ENCODE results near the gene GRWD1. TPM values are rescaled to one million over a fixed set of nuclear protein-coding genes. Genes with fewer than 3 reads are reported as not detected.

Gene GRWD1
- total and polyA plus RNA-seq, 10 of the 15 experiments (the other 5 are each of a cell fraction or from before 2014, with no cell fraction given), result 1.4 to 103 (median 30.7) TPM

DNA sequence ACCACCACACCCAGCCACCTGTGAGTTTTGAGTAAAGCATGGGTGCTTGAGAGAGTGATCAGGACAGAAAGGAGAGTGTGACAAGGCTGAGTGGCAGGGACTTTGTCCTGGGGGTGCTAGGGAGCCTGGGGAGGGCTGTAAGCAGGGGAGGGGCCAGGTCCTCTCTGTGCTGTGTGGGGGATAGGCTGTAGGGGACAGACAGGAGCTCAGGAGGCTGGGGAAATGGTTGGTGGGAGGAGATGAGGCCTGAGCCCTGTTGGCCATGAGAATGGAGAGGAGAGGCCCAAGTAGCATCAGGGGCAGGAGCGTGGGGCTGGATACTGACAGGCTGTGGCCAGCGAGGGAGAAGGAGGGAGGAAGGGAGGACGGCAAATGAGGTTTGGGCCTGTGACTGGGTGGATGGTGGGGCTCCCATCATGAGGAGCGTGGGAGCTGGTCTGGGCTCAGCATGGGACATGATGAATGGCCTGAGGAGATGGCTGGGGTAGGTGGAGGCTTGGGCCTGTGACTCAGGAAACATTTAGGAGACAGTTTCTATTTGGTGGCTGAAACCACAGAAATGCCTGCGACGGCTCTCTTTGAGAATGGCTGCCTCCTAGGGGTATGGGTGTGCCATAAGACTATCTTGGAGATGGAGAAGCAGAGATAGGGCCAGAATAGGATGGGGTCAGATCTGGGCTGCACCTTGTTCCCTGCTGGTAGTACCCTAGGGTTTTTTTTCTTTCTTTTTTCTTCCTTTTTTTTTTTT lies 27.3 kb upstream of the GRWD1 start (continued):
- TF ChIP-seq, protein P1, sequence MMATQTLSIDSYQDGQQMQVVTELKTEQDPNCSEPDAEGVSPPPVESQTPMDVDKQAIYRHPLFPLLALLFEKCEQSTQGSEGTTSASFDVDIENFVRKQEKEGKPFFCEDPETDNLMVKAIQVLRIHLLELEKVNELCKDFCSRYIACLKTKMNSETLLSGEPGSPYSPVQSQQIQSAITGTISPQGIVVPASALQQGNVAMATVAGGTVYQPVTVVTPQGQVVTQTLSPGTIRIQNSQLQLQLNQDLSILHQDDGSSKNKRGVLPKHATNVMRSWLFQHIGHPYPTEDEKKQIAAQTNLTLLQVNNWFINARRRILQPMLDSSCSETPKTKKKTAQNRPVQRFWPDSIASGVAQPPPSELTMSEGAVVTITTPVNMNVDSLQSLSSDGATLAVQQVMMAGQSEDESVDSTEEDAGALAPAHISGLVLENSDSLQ (IDR thresholded peaks at IDR 0.05), result peak; percentile 28; the same call in 1 of the 2 replicates
- no peak for TF ChIP-seq JUNB (IDR thresholded peaks at IDR 0.05)

DNA sequence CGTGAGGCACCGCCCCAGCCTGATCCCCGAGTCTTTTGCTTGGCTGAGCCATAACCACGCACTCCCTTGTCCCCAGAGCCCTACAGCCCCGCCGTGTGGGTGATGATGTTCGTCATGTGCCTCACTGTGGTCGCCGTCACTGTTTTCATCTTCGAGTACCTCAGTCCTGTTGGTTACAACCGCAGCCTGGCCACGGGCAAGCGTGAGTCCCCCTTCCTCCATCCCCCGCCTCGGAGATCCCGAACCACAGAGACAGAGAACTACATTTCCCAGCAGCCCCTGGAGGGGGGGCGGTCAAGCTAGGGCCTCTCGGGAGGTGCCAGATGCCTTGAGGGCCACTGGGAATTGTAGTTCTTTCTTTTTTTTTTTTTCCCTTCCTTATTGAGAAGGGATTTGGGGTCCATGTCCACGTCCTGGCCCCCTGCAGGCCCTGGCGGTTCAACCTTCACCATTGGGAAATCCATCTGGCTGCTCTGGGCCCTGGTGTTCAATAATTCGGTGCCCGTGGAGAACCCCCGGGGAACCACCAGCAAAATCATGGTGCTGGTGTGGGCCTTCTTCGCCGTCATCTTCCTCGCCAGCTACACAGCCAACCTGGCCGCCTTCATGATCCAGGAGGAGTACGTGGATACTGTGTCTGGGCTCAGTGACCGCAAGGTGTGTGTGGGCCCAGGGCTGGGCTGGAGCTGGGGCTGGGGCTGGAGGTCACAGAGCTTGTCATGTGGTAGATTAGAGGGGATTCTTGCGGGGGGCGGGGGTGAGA lies 26.4 kb upstream of the GRWD1 start:
- in situ Hi-C loops (cut with MboI) (no loop called here), intact Hi-C loops (cut with micrococcal nuclease; ENCODE audit: unreplicated experiment) (no loop called here)
- ChIA-PET RAD21 (ENCODE audit: unreplicated experiment) (interaction anchor here (0.6 to 1.0 kb wide), 3 partner anchors 17 to 165 kb away, joined by 3 to 4 read pairs (median 4); no protein-coding TSS in a partner anchor), CTCF (interaction anchor here (0.6 to 1.1 kb wide), 4 partner anchors 9 to 28 kb away, joined by 3 to 7 read pairs (median 4); partner anchors contain the start of gene KDELR1), SMC1A (ENCODE audit: uncharacterized antibody, unreplicated experiment) (interaction anchor here (1.2 kb wide), 1 partner anchor 87 kb away, joined by 4 read pairs; no protein-coding TSS in a partner anchor), POLR2A (interaction anchor here (1.0 to 1.8 kb wide), 3 partner anchors 15 to 27 kb away, joined by 3 to 11 read pairs (median 3); partner anchors contain the start of gene GRWD1)
- Histone ChIP-seq H3K27me3 (replicated peaks in 1 of 2; ENCODE audit: control insufficient read depth in 2 of 2, insufficient read depth in 2 of 2, low read length in 1 of 2) (no peaks in the 10 kb centered on the region), H3K4me3 (peak overlapping the region; percentile 25; the same call in 1 of the 2 replicates), H3K27ac (ENCODE audit: control insufficient read depth, insufficient read depth) (peak overlapping the region; percentile 39), H3K4me2 (ENCODE audit: control insufficient read depth, insufficient read depth) (peak overlapping the region; percentile 39), H3K79me2 (ENCODE audit: control insufficient read depth, insufficient read depth, low read length) (no peaks in the 10 kb centered on the region), H3K9ac (ENCODE audit: control insufficient read depth, insufficient read depth, low read length) (0 out of 2 replicates have a peak overlapping the region, but pooled peaks have one; percentile 1), H3K36me3 (ENCODE audit: control insufficient read depth in 2 of 2, insufficient read depth in 2 of 2, low read length in 1 of 2) (no peaks in the 10 kb centered on the region), H4K20me1 (ENCODE audit: control insufficient read depth, insufficient read depth) (no peaks in the 10 kb centered on the region), H3K9me3 (replicated peaks; ENCODE audit: control insufficient read depth, insufficient read depth, low read length) (no peaks in the 10 kb centered on the region), H3K4me1 (ENCODE audit: control insufficient read depth, insufficient read depth, low read length) (peaks cover 8% of the 10 kb centered on the region), H2AFZ (ENCODE audit: control insufficient read depth, low read depth, low read length) (peak overlapping the region; percentile 88)
- no TSS peak for BruUV-seq (replicated peaks)
- FAIRE-seq, result peak; percentile 85
- peak; percentile 93 for ATAC-seq
- WGBS (ENCODE audit: insufficient coverage, insufficient replicate concordance, low lambda C conversion rate, missing lambda C conversion rate), result 27% methylated on average over 30 of the region's 31 CpGs
- DNase-seq (ENCODE audit: low read depth, low spot score), result peak; percentile 57
- TF ChIP-seq TCF3 (IDR thresholded peaks at IDR 0.05; ENCODE audit: borderline replicate concordance, insufficient read depth, low read depth, low read length) (no peak), PAX5 (IDR thresholded peaks at IDR 0.05; ENCODE audit: borderline replicate concordance, low read depth, low read length) (peak; percentile 48; the same call in 1 of the 2 replicates), GATAD2B (conservative IDR thresholded peaks at IDR 0.05; ENCODE audit: low read depth) (no peak), CHD2 (IDR thresholded peaks at IDR 0.05; ENCODE audit: borderline replicate concordance, low read depth, low read length) (peak; percentile 90), ETV6 (conservative IDR thresholded peaks at IDR 0.05 in 1 of 2, IDR thresholded peaks at IDR 0.05 in 1 of 2; ENCODE audit: borderline replicate concordance in 1 of 2, low read depth in 1 of 2) (no peak), JUNB (IDR thresholded peaks at IDR 0.05) (no peak), MYB (IDR thresholded peaks at IDR 0.05; ENCODE audit: borderline replicate concordance, low read depth, low read length) (no peak)
- TF ChIP-seq, protein P2, sequence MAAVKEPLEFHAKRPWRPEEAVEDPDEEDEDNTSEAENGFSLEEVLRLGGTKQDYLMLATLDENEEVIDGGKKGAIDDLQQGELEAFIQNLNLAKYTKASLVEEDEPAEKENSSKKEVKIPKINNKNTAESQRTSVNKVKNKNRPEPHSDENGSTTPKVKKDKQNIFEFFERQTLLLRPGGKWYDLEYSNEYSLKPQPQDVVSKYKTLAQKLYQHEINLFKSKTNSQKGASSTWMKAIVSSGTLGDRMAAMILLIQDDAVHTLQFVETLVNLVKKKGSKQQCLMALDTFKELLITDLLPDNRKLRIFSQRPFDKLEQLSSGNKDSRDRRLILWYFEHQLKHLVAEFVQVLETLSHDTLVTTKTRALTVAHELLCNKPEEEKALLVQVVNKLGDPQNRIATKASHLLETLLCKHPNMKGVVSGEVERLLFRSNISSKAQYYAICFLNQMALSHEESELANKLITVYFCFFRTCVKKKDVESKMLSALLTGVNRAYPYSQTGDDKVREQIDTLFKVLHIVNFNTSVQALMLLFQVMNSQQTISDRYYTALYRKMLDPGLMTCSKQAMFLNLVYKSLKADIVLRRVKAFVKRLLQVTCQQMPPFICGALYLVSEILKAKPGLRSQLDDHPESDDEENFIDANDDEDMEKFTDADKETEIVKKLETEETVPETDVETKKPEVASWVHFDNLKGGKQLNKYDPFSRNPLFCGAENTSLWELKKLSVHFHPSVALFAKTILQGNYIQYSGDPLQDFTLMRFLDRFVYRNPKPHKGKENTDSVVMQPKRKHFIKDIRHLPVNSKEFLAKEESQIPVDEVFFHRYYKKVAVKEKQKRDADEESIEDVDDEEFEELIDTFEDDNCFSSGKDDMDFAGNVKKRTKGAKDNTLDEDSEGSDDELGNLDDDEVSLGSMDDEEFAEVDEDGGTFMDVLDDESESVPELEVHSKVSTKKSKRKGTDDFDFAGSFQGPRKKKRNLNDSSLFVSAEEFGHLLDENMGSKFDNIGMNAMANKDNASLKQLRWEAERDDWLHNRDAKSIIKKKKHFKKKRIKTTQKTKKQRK (IDR thresholded peaks at IDR 0.05; ENCODE audit: low read depth, low read length), result no peak
- TF ChIP-seq, protein P3, sequence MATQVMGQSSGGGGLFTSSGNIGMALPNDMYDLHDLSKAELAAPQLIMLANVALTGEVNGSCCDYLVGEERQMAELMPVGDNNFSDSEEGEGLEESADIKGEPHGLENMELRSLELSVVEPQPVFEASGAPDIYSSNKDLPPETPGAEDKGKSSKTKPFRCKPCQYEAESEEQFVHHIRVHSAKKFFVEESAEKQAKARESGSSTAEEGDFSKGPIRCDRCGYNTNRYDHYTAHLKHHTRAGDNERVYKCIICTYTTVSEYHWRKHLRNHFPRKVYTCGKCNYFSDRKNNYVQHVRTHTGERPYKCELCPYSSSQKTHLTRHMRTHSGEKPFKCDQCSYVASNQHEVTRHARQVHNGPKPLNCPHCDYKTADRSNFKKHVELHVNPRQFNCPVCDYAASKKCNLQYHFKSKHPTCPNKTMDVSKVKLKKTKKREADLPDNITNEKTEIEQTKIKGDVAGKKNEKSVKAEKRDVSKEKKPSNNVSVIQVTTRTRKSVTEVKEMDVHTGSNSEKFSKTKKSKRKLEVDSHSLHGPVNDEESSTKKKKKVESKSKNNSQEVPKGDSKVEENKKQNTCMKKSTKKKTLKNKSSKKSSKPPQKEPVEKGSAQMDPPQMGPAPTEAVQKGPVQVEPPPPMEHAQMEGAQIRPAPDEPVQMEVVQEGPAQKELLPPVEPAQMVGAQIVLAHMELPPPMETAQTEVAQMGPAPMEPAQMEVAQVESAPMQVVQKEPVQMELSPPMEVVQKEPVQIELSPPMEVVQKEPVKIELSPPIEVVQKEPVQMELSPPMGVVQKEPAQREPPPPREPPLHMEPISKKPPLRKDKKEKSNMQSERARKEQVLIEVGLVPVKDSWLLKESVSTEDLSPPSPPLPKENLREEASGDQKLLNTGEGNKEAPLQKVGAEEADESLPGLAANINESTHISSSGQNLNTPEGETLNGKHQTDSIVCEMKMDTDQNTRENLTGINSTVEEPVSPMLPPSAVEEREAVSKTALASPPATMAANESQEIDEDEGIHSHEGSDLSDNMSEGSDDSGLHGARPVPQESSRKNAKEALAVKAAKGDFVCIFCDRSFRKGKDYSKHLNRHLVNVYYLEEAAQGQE (IDR thresholded peaks at IDR 0.05; ENCODE audit: low read depth, low read length), result no peak

All from GM12878 (cell line).